Measurements from ENCODE around the gene TMED3. TPM values are rescaled to one million over a fixed set of nuclear protein-coding genes. Genes with fewer than 3 reads are reported as not detected.

Gene TMED3
- total and polyA plus RNA-seq, 2 donors (not counting 3 experiments of a cell fraction or from before 2014, with no cell fraction given): 105 to 322 TPM

- H3K79me2 ChIP-seq (ENCODE audit: control insufficient read depth, insufficient read depth, low read length): no peaks in the 10 kb centered on the region
- dilution Hi-C loops (cut with MboI; ENCODE audit: extremely low pct_ligation_motif_present, low sequenced_read_pairs) (no loop called here), intact Hi-C loops (cut with micrococcal nuclease) (no loop called here)
- no peak overlapping the region for H2AFZ ChIP-seq (ENCODE audit: low read depth, low read length)
- H3K4me3 ChIP-seq (replicated peaks in 1 of 3; ENCODE audit: insufficient read depth in 1 of 3, low read depth in 1 of 3, low read length in 3 of 3): no peak overlapping the region
- H3K9me1 ChIP-seq (replicated peaks; ENCODE audit: control insufficient read depth, extremely low read depth, insufficient read depth, low read length): no peaks in the 10 kb centered on the region
- H4K20me1 ChIP-seq (replicated peaks; ENCODE audit: control insufficient read depth, extremely low read depth, insufficient read depth, low read length): no peaks in the 10 kb centered on the region
- H3K9ac ChIP-seq (replicated peaks; ENCODE audit: extremely low read depth, insufficient read depth, low read length): no peak overlapping the region
- peaks cover 16 to 40% of the 10 kb centered on the region in 2 experiments for H3K27me3 ChIP-seq (ENCODE audit: control insufficient read depth in 2 of 2, insufficient read depth in 2 of 2, low read length in 2 of 2)
- H3K4me1 ChIP-seq (ENCODE audit: control insufficient read depth, extremely low read depth, insufficient read depth, low read length): no peaks in the 10 kb centered on the region
- H3K27ac ChIP-seq (ENCODE audit: insufficient read depth, low read depth, low read length): no peak overlapping the region
- TF ChIP-seq MAX (IDR thresholded peaks at IDR 0.05; ENCODE audit: insufficient read depth, insufficient read length) (no peak), POLR2A (IDR thresholded peaks at IDR 0.05; ENCODE audit: low read depth, low read length) (no peak), EZH2 (IDR thresholded peaks at IDR 0.05; ENCODE audit: borderline replicate concordance, low read depth, low read length, severe bottlenecking) (no peak), MYC (IDR thresholded peaks at IDR 0.05; ENCODE audit: low read depth, low read length) (no peak), GATA2 (IDR thresholded peaks at IDR 0.05; ENCODE audit: insufficient read depth, insufficient read length, low read depth, low read length) (no peak), CTCF (IDR thresholded peaks at IDR 0.05; ENCODE audit: extremely low read depth in 1 of 2, insufficient read depth in 1 of 2, low read depth in 1 of 2, low read length in 2 of 2) (no peak), JUN (IDR thresholded peaks at IDR 0.05; ENCODE audit: borderline replicate concordance, insufficient read depth, insufficient read length, low read depth) (no peak), POLR2AphosphoS5 (IDR thresholded peaks at IDR 0.05; ENCODE audit: insufficient read depth, low read depth, low read length) (no peak), FOS (IDR thresholded peaks at IDR 0.05; ENCODE audit: borderline replicate concordance, insufficient read depth, low read length) (no peak)
- H3K36me3 ChIP-seq (ENCODE audit: control insufficient read depth in 2 of 2, extremely low read depth in 1 of 2, insufficient read depth in 2 of 2, low read length in 2 of 2): no peaks in the 10 kb centered on the region
- no peaks in the 10 kb centered on the region for H3K9me3 ChIP-seq (replicated peaks; ENCODE audit: control insufficient read depth, insufficient read depth, low read length)
- FAIRE-seq (no peak), DNase-seq (ENCODE audit: low read depth, low spot score) (no peak)
- no TSS peak for BruUV-seq (replicated peaks)
- no peak overlapping the region for H3K4me2 ChIP-seq (ENCODE audit: insufficient read depth, low read length)
- POLR2A ChIA-PET: no interaction called here
- CTCF ChIA-PET: interaction anchor here (1.4 kb wide), 1 partner anchor 550 kb away, joined by 3 read pairs; no protein-coding TSS in a partner anchor
These were observed 11.1 kb upstream of the TMED3 start for GRCh38 chr15:79299841-79300235.
